Esophagus muscularis mucosa (tissue), 3 donors: ENCODE data around the gene EGLN2.
"Not testable (repeated sequence)": the region's sequence is repeated elsewhere in the genome, so short reads cannot be mapped to it uniquely, and the experiment has no call there.

ENCODE experiments used
- POLR2AphosphoS5 ChIP-seq, 2 donors: sonication (generic); formaldehyde crosslinking; IDR thresholded peaks; one replicate each; pipeline ENCODE4 v1.6.1; 2017; ENCODE audit warnings: antibody characterized with exemption in 2 of 2
- TF ChIP-seq, protein P1 (sequence below), 3 experiments: fragments of 200-600 bp in 2 of 3; fragments of 450-650 bp in 1 of 3; sonication (generic) in 2 of 3; IDR thresholded peaks; one replicate each; pipeline ENCODE4 v1.5.1; 2017 to 2019; ENCODE audit warnings: antibody characterized with exemption in 3 of 3, mild to moderate bottlenecking in 2 of 3, moderate library complexity in 1 of 3

- TF ChIP-seq POLR2AphosphoS5 (IDR thresholded peaks at IDR 0.05): not testable (repeated sequence)
- TF ChIP-seq, protein P1, sequence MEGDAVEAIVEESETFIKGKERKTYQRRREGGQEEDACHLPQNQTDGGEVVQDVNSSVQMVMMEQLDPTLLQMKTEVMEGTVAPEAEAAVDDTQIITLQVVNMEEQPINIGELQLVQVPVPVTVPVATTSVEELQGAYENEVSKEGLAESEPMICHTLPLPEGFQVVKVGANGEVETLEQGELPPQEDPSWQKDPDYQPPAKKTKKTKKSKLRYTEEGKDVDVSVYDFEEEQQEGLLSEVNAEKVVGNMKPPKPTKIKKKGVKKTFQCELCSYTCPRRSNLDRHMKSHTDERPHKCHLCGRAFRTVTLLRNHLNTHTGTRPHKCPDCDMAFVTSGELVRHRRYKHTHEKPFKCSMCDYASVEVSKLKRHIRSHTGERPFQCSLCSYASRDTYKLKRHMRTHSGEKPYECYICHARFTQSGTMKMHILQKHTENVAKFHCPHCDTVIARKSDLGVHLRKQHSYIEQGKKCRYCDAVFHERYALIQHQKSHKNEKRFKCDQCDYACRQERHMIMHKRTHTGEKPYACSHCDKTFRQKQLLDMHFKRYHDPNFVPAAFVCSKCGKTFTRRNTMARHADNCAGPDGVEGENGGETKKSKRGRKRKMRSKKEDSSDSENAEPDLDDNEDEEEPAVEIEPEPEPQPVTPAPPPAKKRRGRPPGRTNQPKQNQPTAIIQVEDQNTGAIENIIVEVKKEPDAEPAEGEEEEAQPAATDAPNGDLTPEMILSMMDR (IDR thresholded peaks at IDR 0.05): not testable (repeated sequence)
Measured at GRCh38 chr19:40842997-40843652, 44.1 kb downstream of the EGLN2 start.
